Natural killer cell (primary cell): ENCODE measurements around the gene LPIN1. TPM values are rescaled to one million over a fixed set of nuclear protein-coding genes. Genes with fewer than 3 reads are reported as not detected.

Source experiments
- ATAC-seq, 3 donors: fragments of 150-1000 bp in 2 of 3; fragments of 200-7000 bp in 1 of 3; cut with Tn5 transposase; 1 replicate in 1 of 3; 2 replicates in 2 of 3; pipeline ENCODE4 v1.10.0; 2021; ENCODE audit warnings: mild to moderate bottlenecking in 2 of 3, moderate library complexity in 2 of 3
- DNase-seq, 2 donors: peaks; one replicate each; pipeline versions ENCODE4 v3.0.0 to v3.0.0-alpha.2; 2013 to 2021; ENCODE audit warnings: mixed read lengths in 1 of 2
- H3K27ac ChIP-seq: one replicate; pipeline ENCODE4 v1.5.1; 2013; ENCODE audit warnings: mild to moderate bottlenecking, low read length
- H3K27me3 ChIP-seq: one replicate; pipeline ENCODE4 v1.6.1; 2013; ENCODE audit warnings: low read length; ENCODE audit not compliant: control insufficient read depth, insufficient read depth
- H3K36me3 ChIP-seq: one replicate; pipeline ENCODE4 v1.6.1; 2013; ENCODE audit warnings: low read length; ENCODE audit not compliant: control insufficient read depth, insufficient read depth
- H3K4me1 ChIP-seq: one replicate; pipeline ENCODE4 v1.6.1; 2013; ENCODE audit warnings: low read length; ENCODE audit not compliant: control insufficient read depth, insufficient read depth
- H3K4me3 ChIP-seq: one replicate; pipeline ENCODE4 v1.5.1; 2013; ENCODE audit warnings: low read length
- H3K9me3 ChIP-seq: one replicate; pipeline ENCODE4 v1.6.1; 2013; ENCODE audit warnings: low read length; ENCODE audit not compliant: control insufficient read depth, insufficient read depth
- H3K27ac Mint-ChIP-seq, 2 donors: one replicate each; pipeline ENCODE4 v1.8.0; 2022; ENCODE audit warnings: mild to moderate bottlenecking in 2 of 2, mixed read lengths in 2 of 2, moderate library complexity in 1 of 2
- H3K27me3 Mint-ChIP-seq, 2 donors: one replicate each; pipeline ENCODE4 v1.8.0; 2022; ENCODE audit warnings: low read depth in 2 of 2, mixed read lengths in 2 of 2
- H3K36me3 Mint-ChIP-seq: one replicate; pipeline ENCODE4 v1.8.0; 2022; ENCODE audit warnings: mixed read lengths
- H3K4me1 Mint-ChIP-seq, 2 donors: one replicate each; pipeline ENCODE4 v1.8.0; 2022; ENCODE audit warnings: mixed read lengths in 2 of 2
- H3K4me3 Mint-ChIP-seq: one replicate; pipeline ENCODE4 v1.8.0; 2022; ENCODE audit warnings: mild to moderate bottlenecking, moderate library complexity, mixed read lengths
- H3K9me3 Mint-ChIP-seq, 2 donors: one replicate each; pipeline ENCODE4 v1.8.0; 2022; ENCODE audit warnings: mixed read lengths in 2 of 2
- WGBS: methylation state at CpG from one replicate; pipeline ENCODE4 v1.1.7; 2013; ENCODE audit warnings: missing lambda C conversion rate; ENCODE audit not compliant: insufficient coverage; 5-methylcytosine and 5-hydroxymethylcytosine counted together
- intact Hi-C: fragments of 100-400 bp; cut with micrococcal nuclease; formaldehyde crosslinking; loops from one replicate; pipeline ENCODE4 v1.14.2; 2022
- total RNA-seq, 4 donors: library from RNA; stranded (reverse); fragments of 120-200 nt in 1 of 4; gene quantifications; one replicate each; pipeline versions ENCODE4 v1.2.3 to v1.2.4, GENCODE V29; 2013 to 2022
- TF ChIP-seq, protein P1 (sequence below): fragments of 200-600 bp; IDR thresholded peaks from one replicate; pipeline ENCODE4 v1.8.0; 2022; ENCODE audit warnings: antibody characterized with exemption

Gene LPIN1
- total RNA-seq, 3 donors from 2014 or later (not counting 1 experiment from before 2014, with no cell fraction given) = 95.0 to 122 (median 118) TPM

DNA sequence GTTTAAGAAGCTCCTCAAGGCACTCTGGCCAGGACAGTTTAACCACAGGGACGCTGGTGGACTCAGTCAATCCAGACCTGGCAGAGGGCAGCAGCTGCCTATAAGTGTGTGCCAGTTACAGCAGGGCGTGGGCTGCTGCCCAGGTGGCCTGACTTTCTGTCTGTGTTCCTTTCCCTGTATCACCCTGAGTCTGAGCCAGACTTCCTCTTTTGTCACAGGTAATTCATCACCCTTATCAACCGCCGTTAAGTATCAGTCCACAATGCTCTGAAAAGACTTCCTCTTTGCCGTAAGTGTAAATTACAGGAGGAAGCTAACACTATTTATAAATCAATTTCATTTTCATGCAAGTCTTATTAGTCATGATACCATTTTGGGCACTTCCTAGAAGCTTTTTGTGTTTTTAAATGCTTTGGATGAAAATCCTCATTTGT is 7.0 kb downstream of the LPIN1 start:
- H3K4me1 Mint-ChIP-seq = peaks cover 78 to 81% of the 10 kb centered on the region in 2 donors
- Histone ChIP-seq H3K9me3 (no peaks in the 10 kb centered on the region), H3K27me3 (no peaks in the 10 kb centered on the region), H3K36me3 (no peaks in the 10 kb centered on the region), H3K4me1 (peaks cover 74% of the 10 kb centered on the region), H3K27ac (peak overlapping the region; percentile 90), H3K4me3 (peak overlapping the region; percentile 15)
- TF ChIP-seq, protein P1, sequence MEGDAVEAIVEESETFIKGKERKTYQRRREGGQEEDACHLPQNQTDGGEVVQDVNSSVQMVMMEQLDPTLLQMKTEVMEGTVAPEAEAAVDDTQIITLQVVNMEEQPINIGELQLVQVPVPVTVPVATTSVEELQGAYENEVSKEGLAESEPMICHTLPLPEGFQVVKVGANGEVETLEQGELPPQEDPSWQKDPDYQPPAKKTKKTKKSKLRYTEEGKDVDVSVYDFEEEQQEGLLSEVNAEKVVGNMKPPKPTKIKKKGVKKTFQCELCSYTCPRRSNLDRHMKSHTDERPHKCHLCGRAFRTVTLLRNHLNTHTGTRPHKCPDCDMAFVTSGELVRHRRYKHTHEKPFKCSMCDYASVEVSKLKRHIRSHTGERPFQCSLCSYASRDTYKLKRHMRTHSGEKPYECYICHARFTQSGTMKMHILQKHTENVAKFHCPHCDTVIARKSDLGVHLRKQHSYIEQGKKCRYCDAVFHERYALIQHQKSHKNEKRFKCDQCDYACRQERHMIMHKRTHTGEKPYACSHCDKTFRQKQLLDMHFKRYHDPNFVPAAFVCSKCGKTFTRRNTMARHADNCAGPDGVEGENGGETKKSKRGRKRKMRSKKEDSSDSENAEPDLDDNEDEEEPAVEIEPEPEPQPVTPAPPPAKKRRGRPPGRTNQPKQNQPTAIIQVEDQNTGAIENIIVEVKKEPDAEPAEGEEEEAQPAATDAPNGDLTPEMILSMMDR = no peak
- WGBS = 2% methylated on average over 4 of the region's 5 CpGs
- no peaks in the 10 kb centered on the region for H3K27me3 Mint-ChIP-seq
- H3K4me3 Mint-ChIP-seq = peak overlapping the region; percentile 88
- no peaks in the 10 kb centered on the region for H3K9me3 Mint-ChIP-seq
- intact Hi-C loops = loop anchor here (5.0 kb wide), 2 partner anchors 964 to 1214 kb away; partner anchors contain the start of gene TRIB2
- DNase-seq (peak in 1 of 2 donors; percentile 78), ATAC-seq (peak; percentile 34 to 73 (median 48))
- no peaks in the 10 kb centered on the region for H3K36me3 Mint-ChIP-seq
- H3K27ac Mint-ChIP-seq = peak overlapping the region; percentile 95

GRCh38 chr2:11753886-11754699 is 7.7 kb downstream of the LPIN1 start:
- peak; percentile 53 to 66 (median 56) for ATAC-seq
- intact Hi-C loops = loop anchor here (5.0 kb wide), 2 partner anchors 963 to 1213 kb away; partner anchors contain the start of gene TRIB2
- peaks cover 78 to 81% of the 10 kb centered on the region in 2 donors for H3K4me1 Mint-ChIP-seq
- no peaks in the 10 kb centered on the region for H3K27me3 Mint-ChIP-seq
- H3K4me1 ChIP-seq = peaks cover 73% of the 10 kb centered on the region
- peak overlapping the region; percentile 88 for H3K4me3 Mint-ChIP-seq
- H3K27me3 ChIP-seq = no peaks in the 10 kb centered on the region
- H3K36me3 ChIP-seq = no peaks in the 10 kb centered on the region
- H3K27ac ChIP-seq = peak overlapping the region; percentile 90
- DNase-seq = peak; percentile 53 to 77
- no peaks in the 10 kb centered on the region for H3K9me3 Mint-ChIP-seq
- peak overlapping the region; percentile 95 for H3K27ac Mint-ChIP-seq
- no peaks in the 10 kb centered on the region for H3K9me3 ChIP-seq
- WGBS = 1% methylated on average over 15 of the region's 15 CpGs
- H3K36me3 Mint-ChIP-seq = no peaks in the 10 kb centered on the region
- TF ChIP-seq, protein P1 = no peak
- peak overlapping the region; percentile 15 for H3K4me3 ChIP-seq

DNA sequence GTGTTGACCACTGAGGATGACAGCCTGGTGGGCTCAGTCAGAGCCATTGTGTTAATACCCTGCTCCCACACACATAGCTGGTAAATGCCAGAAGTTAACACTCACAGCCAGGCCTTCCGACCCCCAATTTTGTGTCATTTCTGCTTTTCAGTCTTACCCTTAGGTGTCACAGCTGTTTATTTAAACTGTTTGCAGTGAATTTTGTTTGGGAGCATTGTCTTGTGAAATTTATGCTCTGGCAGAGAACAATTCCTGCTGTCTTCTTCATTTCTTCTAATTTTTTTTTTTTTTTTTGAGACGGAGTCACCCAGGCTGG is 8.2 kb downstream of the LPIN1 start:
- Histone ChIP-seq H3K27me3 (no peaks in the 10 kb centered on the region), H3K4me3 (no peak overlapping the region), H3K36me3 (no peaks in the 10 kb centered on the region), H3K27ac (peak overlapping the region; percentile 90), H3K4me1 (peaks cover 67% of the 10 kb centered on the region), H3K9me3 (no peaks in the 10 kb centered on the region)
- Mint-ChIP-seq H3K4me3 (peak overlapping the region; percentile 88), H3K27me3 (no peaks in the 10 kb centered on the region), H3K36me3 (no peaks in the 10 kb centered on the region), H3K27ac (peak overlapping the region; percentile 95), H3K9me3 (no peaks in the 10 kb centered on the region), H3K4me1 (peaks cover 74 to 78% of the 10 kb centered on the region in 2 donors)
- DNase-seq = no peak
- ATAC-seq = no peak
- intact Hi-C loops = loop anchor here (5.0 kb wide), 2 partner anchors 963 to 1213 kb away; partner anchors contain the start of gene TRIB2
- TF ChIP-seq, protein P1 = no peak
- 35% methylated on average over 2 of the region's 2 CpGs for WGBS
